Subcutaneous abdominal adipose tissue (tissue), 5 donors: ENCODE data around the gene COL4A1.

Experiments used
- H3K27ac ChIP-seq: one replicate; pipeline ENCODE4 v1.7.0; 2013; ENCODE audit warnings: low read depth, mild to moderate bottlenecking, inconsistent platforms, low read length, moderate library complexity
- H3K27me3 ChIP-seq, 5 donors: one replicate each; pipeline ENCODE4 v1.7.0; 2013; ENCODE audit warnings: low read length in 5 of 5, inconsistent platforms in 1 of 5; ENCODE audit not compliant: control insufficient read depth in 5 of 5, insufficient read depth in 4 of 5
- H3K36me3 ChIP-seq, 5 donors: one replicate each; pipeline ENCODE4 v1.7.0; 2013; ENCODE audit warnings: low read length in 5 of 5; ENCODE audit not compliant: control insufficient read depth in 5 of 5, insufficient read depth in 5 of 5
- H3K4me1 ChIP-seq, 5 donors: one replicate each; pipeline ENCODE4 v1.7.0; 2013; ENCODE audit warnings: low read length in 5 of 5, mild to moderate bottlenecking in 3 of 5, moderate library complexity in 1 of 5; ENCODE audit not compliant: control insufficient read depth in 5 of 5, insufficient read depth in 5 of 5
- H3K4me3 ChIP-seq, 5 donors: one replicate each; pipeline ENCODE4 v1.7.0; 2013; ENCODE audit warnings: low read length in 5 of 5, low read depth in 1 of 5
- H3K9ac ChIP-seq, 5 donors: one replicate each; pipeline ENCODE4 v1.7.0; 2013; ENCODE audit warnings: low read length in 5 of 5, mild to moderate bottlenecking in 4 of 5, moderate library complexity in 3 of 5
- H3K9me3 ChIP-seq, 5 donors: one replicate each; pipeline ENCODE4 v1.7.0; 2013; ENCODE audit warnings: low read length in 5 of 5; ENCODE audit not compliant: control insufficient read depth in 5 of 5
- donor health status: healthy.
- donor health status: healthy.
- donor health status: healthy.
- donor health status: healthy.
- donor health status: healthy.

Gene COL4A1

DNA sequence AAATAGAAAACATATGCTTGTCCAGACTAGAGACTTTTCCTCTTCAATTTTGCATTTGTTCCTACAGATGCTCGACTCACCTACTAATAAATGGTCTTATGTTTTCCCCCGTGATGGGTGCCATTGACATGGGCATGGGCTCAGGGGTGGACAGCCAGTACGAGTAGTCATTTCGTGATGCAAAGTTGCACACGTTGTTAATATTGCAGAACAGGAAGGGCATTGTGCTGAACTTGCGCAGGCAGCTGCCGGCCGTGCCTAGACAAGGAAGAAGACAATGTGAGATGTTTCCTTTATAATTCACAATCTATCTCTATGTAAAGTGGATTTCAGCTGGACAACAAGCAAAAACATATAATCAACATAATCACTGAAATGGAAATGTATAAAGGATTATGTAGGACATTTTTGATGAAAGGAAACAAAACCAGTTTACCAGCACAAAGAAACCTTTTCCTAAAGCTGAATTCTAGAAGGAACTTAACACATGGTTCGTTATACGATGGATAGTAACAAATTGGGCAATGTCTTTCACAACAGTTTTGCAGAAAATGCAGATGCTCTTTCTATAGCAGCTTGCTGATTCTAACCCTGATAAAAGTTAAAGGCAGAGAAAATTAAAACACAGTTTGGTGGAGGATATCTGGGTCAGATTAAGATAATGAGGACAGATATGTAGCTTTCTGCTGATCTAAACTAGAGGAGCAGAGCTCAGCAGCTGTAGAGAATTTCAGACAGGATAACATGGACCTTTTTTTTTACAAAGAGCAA, 145.7 kb downstream of the COL4A1 start:
- Histone ChIP-seq H3K36me3 (peaks cover 40 to 95% (median 87%) of the 10 kb centered on the region in 5 donors), H3K27ac (no peak overlapping the region), H3K9ac (no peak overlapping the region), H3K4me1 (peaks cover 0 to 39% (median 3%) of the 10 kb centered on the region in 5 donors), H3K4me3 (no peak overlapping the region), H3K27me3 (no peaks in the 10 kb centered on the region), H3K9me3 (no peaks in the 10 kb centered on the region)

DNA sequence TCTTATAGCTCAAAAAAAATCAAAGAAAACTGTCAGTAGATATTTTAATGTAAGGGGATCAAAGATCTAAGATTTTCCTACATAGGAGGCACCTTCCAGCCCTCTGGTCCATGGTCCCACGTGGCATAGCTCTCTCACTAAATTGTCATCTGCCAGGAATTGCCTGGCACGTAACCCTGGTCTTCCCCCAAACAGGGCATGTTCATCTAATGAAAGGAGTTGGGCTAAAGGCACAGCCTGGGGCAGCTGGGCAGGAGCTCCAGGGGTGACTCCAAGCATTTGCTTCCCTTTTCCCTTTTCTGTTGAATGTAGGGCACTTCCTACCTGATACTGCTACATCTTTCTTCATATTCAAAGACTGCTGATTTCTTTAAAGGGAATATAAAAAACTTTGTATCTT, 148.7 kb downstream of the COL4A1 start:
- H3K4me1 ChIP-seq = peaks cover 0 to 34% (median 11%) of the 10 kb centered on the region in 5 donors
- no peak overlapping the region for H3K9ac ChIP-seq
- H3K9me3 ChIP-seq = no peaks in the 10 kb centered on the region
- no peak overlapping the region for H3K4me3 ChIP-seq
- peak overlapping the region; percentile 61 for H3K27ac ChIP-seq
- peaks cover 41 to 95% (median 86%) of the 10 kb centered on the region in 5 donors for H3K36me3 ChIP-seq
- H3K27me3 ChIP-seq = no peaks in the 10 kb centered on the region

GRCh38 chr13:110157718-110158117, 149.2 kb downstream of the COL4A1 start:
- peak overlapping the region; percentile 61 for H3K27ac ChIP-seq
- no peaks in the 10 kb centered on the region for H3K27me3 ChIP-seq
- H3K4me3 ChIP-seq = no peak overlapping the region
- H3K4me1 ChIP-seq = peaks cover 0 to 29% (median 16%) of the 10 kb centered on the region in 5 donors
- H3K9me3 ChIP-seq = no peaks in the 10 kb centered on the region
- H3K9ac ChIP-seq = no peak overlapping the region
- H3K36me3 ChIP-seq = peaks cover 38 to 94% (median 86%) of the 10 kb centered on the region in 5 donors

GRCh38 chr13:110156301-110157049, 150.5 kb downstream of the COL4A1 start:
- Histone ChIP-seq H3K9ac (no peak overlapping the region), H3K27ac (no peak overlapping the region), H3K4me3 (no peak overlapping the region), H3K36me3 (peaks cover 36 to 93% (median 87%) of the 10 kb centered on the region in 5 donors), H3K27me3 (no peaks in the 10 kb centered on the region), H3K4me1 (peaks cover 0 to 22% (median 16%) of the 10 kb centered on the region in 5 donors), H3K9me3 (no peaks in the 10 kb centered on the region)

- Histone ChIP-seq H3K9me3 (no peaks in the 10 kb centered on the region), H3K27ac (no peak overlapping the region), H3K27me3 (no peaks in the 10 kb centered on the region), H3K4me1 (peaks cover 0 to 19% (median 16%) of the 10 kb centered on the region in 5 donors), H3K36me3 (peaks cover 40 to 94% (median 88%) of the 10 kb centered on the region in 5 donors), H3K4me3 (no peak overlapping the region), H3K9ac (no peak overlapping the region)
Observed at GRCh38 chr13:110155072-110155471, 151.9 kb downstream of the COL4A1 start.

GRCh38 chr13:110154410-110154933, 152.5 kb downstream of the COL4A1 start:
- no peak overlapping the region for H3K9ac ChIP-seq
- H3K4me3 ChIP-seq = no peak overlapping the region
- H3K4me1 ChIP-seq = peaks cover 0 to 18% (median 16%) of the 10 kb centered on the region in 5 donors
- no peak overlapping the region for H3K27ac ChIP-seq
- no peaks in the 10 kb centered on the region for H3K27me3 ChIP-seq
- H3K9me3 ChIP-seq = no peaks in the 10 kb centered on the region
- peaks cover 40 to 95% (median 88%) of the 10 kb centered on the region in 5 donors for H3K36me3 ChIP-seq

GRCh38 chr13:110152351-110152750, 154.6 kb downstream of the COL4A1 start:
- no peak overlapping the region for H3K4me3 ChIP-seq
- H3K36me3 ChIP-seq = peaks cover 48 to 97% (median 93%) of the 10 kb centered on the region in 5 donors
- no peaks in the 10 kb centered on the region for H3K27me3 ChIP-seq
- H3K4me1 ChIP-seq = peaks cover 0 to 13% (median 6%) of the 10 kb centered on the region in 5 donors
- H3K27ac ChIP-seq = peak overlapping the region; percentile 58
- H3K9me3 ChIP-seq = no peaks in the 10 kb centered on the region
- peak overlapping the region in 1 of 5 donors; percentile 24 for H3K9ac ChIP-seq

- Histone ChIP-seq H3K4me1 (peaks cover 0 to 13% (median 6%) of the 10 kb centered on the region in 5 donors), H3K9me3 (no peaks in the 10 kb centered on the region), H3K4me3 (no peak overlapping the region), H3K9ac (no peak overlapping the region), H3K36me3 (peaks cover 39 to 96% (median 91%) of the 10 kb centered on the region in 5 donors), H3K27ac (no peak overlapping the region), H3K27me3 (no peaks in the 10 kb centered on the region)
Observed at GRCh38 chr13:110151462-110151861, 155.5 kb downstream of the COL4A1 start.

DNA sequence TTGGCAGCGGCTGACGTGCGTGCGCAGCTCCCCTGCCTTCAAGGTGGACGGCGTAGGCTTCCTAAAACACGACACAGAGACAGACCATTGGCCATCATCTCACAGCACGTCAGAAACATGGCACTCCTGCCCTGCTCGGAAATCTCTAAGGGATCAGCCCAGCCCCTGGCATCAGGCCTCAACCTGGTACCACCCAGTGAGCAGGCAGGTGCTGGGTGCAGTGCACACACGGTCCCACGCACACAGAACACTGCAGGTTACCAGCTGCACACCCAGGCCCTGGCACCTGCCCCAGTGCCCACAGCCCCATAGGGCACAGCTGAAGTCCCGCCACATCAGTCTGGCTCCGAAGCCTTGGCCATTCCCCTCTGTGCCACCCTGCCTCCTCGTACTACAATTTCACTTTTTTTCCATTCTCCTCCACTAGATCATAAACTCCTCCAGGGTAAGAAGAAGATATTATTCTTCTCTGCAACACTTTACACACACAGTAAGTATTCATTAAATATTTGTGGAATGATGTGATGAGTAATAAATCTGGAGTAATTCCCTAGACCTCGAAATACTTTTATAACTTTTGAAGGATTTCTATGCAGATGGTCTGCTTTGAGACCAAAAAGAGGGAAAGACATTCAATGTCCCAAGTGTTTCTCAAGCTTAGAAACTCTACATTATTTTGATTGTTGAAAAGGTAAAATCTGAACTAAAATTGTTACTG, 156.4 kb downstream of the COL4A1 start:
- no peaks in the 10 kb centered on the region for H3K27me3 ChIP-seq
- H3K4me1 ChIP-seq = peaks cover 0 to 13% (median 6%) of the 10 kb centered on the region in 5 donors
- peak overlapping the region; percentile 26 for H3K27ac ChIP-seq
- peaks cover 44 to 97% (median 88%) of the 10 kb centered on the region in 5 donors for H3K36me3 ChIP-seq
- H3K4me3 ChIP-seq = no peak overlapping the region
- H3K9ac ChIP-seq = no peak overlapping the region
- H3K9me3 ChIP-seq = no peaks in the 10 kb centered on the region
